ENCODE data around the gene FAM133A.

The FAM133A gene

GRCh38 chrX:93673869-93674271, at the start of gene FAM133A:
FAM133A (plus strand) TSS chrX:93674206; CDS start chrX:93709420, 35,214 bp downstream.
- DNase-seq (ENCODE audit: low spot score), result peak; percentile 41

DNA sequence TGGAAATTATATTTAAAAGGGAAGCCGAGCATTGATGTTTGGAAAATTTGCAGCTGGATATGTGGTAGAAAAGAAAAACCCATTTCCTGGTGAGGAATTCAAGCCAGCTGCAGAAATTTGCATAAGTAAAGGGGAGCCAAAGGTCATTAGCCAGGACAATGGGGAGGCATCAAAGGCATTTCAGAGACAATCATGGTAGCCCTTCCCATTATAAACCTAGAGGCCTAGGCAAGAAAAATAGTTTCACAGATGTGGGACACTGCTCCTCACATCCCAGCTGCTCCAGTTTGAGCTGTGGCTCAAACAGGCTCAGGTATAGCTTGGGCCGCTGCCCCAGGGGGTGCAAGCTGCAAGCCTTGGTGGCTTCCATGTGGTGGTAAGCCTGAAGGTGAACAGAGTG, 36.4 kb upstream of the FAM133A start:
- DNase-seq (ENCODE audit: low spot score), result no peak

- DNase-seq (ENCODE audit: low spot score), result no peak
Measured at GRCh38 chrX:93649381-93649780, 24.6 kb upstream of the FAM133A start.

DNA sequence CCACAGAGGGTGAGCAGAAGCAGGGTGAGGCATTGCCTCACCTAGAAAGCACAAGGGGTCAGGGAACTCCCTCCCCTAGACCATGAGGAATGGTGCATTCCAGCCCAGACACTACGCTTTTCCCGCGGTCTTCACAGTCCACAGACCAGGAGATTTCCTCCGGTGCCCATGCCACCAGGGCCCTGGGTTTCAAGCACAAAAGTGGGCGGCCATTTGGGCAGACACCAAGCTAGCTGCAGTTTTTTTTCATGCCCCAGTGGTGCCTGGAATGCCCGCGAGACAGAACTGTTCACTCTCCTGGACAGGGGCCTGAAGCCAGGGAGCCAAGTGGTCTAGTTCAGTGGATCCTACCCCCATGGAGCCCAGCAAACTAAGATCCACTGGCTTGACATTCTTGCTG, 13.4 kb upstream of the FAM133A start:
- no peak for DNase-seq (ENCODE audit: low spot score)

GRCh38 chrX:93673056-93673868, 744 bp upstream of the FAM133A start, which contains the start of gene NAP1L3:
NAP1L3 (minus strand) TSS chrX:93673578; CDS start chrX:93673304, 274 bp downstream.
- DNase-seq (ENCODE audit: low spot score), result peak; percentile 88

- DNase-seq (ENCODE audit: low spot score), result no peak
Measured at GRCh38 chrX:93695981-93696380, 22.0 kb downstream of the FAM133A start.

DNA sequence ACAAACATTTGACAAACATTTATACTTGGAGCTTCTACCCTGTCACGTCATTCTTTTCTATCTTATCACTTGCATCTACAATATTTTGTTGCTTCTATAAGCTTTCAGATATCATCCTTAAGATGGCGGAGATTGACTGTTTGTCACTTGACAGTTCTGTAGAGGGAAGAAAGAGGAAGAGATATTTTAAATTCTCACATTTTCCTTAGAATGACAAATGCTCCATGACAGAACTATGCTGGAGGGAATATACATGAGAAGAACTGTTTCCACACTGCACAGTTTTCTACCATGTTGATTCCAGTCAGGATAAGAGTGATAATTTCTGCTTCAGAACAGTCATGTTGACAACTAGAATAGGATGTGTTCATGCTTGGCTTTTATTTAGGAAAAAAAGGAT, 29.7 kb downstream of the FAM133A start:
- no peak for DNase-seq (ENCODE audit: low spot score)

- no peak for DNase-seq (ENCODE audit: low spot score)
Measured at GRCh38 chrX:93711076-93711475, 37.1 kb downstream of the FAM133A start.

DNA sequence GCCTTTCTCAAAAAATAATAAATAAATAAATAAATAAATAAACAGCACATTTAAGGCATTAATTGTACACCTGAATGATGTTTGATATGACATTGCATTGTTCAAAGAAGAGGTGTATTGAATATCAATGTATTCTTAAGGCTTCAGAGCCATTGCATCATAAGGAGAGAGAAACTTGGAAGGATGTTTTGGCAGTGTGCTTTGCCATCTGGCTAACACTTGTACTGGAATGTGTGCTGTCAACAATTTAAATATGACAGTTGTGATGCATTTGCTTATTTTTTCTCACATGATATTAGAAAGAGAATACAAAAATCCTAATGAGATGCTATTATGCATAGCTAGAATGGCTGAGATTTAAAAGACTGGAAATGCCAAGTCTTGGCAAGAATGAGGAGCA, 67.8 kb downstream of the FAM133A start:
- DNase-seq (ENCODE audit: low spot score), result no peak

GRCh38 chrX:93760163-93760562, 86.2 kb downstream of the FAM133A start:
- no peak for DNase-seq (ENCODE audit: low spot score)
